Activated T-helper 2 cell treated with anti-CD3 and anti-CD28 coated beads, Interferon-gamma antibody, Interleukin-2, Interleukin-4, amounts not matched to agents 10 μg/mL and 5 μg/mL and 100 μg/mL, durations not matched to agents 14 hours and 24 hours and 36 hours (primary cell): Measurements from ENCODE around the gene KRT72. TPM values are rescaled to one million over a fixed set of nuclear protein-coding genes. Genes with fewer than 3 reads are reported as not detected.
A peak's percentile ranks its signal among the peaks of the same experiment; 100 is the strongest.

Experiments
- DNase-seq: peaks from one replicate; pipeline ENCODE4 v3.0.0; 2021; ENCODE audit warnings: low spot score
- H3K27ac Mint-ChIP-seq: one replicate; pipeline ENCODE4 v1.8.0; 2021; ENCODE audit warnings: mixed read lengths
- H3K27me3 Mint-ChIP-seq: one replicate; pipeline ENCODE4 v1.8.0; 2021; ENCODE audit warnings: low read depth, mixed read lengths
- H3K36me3 Mint-ChIP-seq: one replicate; pipeline ENCODE4 v1.8.0; 2021; ENCODE audit warnings: low read depth, mixed read lengths
- H3K4me1 Mint-ChIP-seq: one replicate; pipeline ENCODE4 v1.8.0; 2021; ENCODE audit warnings: low read depth, mixed read lengths
- H3K4me3 Mint-ChIP-seq: one replicate; pipeline ENCODE4 v1.8.0; 2021; ENCODE audit warnings: low read depth, mild to moderate bottlenecking, moderate library complexity, mixed read lengths
- H3K9me3 Mint-ChIP-seq: one replicate; pipeline ENCODE4 v1.8.0; 2021; ENCODE audit warnings: mixed read lengths
- intact Hi-C: fragments of 100-400 bp; cut with micrococcal nuclease; formaldehyde crosslinking; loops from one replicate; pipeline ENCODE4 v1.15.1; 2023
- total RNA-seq: library from RNA; stranded (reverse); gene quantifications from 2 replicates; pipeline ENCODE4 v1.2.3, GENCODE V29; 2022

Gene KRT72
- total RNA-seq, 1 donor from 2014 or later: not detected

DNA sequence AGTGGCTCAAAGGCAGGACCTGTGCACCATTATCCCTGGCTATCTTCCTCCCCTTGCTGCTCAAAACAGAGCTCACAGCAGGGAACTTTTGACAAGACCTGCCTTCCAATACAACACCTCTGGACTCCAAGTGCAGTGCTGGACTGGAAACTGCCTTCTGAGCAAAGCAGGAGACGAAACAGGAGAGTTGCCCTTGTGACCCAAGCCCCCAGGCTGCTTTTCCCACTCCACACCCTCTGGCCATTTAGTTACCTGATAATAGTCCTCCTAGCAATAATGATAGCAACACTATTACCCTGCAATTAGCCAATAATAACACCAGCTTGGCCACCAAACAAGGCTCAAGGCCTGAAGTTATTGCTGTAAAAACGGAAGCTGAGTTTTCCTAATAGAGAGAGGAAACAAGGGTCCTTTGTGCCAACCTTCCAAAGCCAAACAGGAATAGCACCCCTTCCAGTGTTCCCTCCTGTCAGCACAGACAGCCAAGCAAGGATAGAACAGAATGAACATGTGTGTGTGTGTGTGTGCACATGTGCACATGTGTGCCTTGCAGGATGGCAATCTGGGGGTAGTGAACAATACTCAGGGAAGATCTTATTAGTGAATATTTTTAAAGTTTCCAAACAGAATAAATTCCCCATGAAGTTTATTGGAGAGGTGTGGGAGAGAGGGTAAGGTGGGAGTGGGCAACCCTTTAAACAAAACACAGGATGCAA lies 26.3 kb upstream of the KRT72 start:
- H3K4me3 Mint-ChIP-seq: no peak overlapping the region
- no peak overlapping the region for H3K27ac Mint-ChIP-seq
- peaks cover 13% of the 10 kb centered on the region for H3K4me1 Mint-ChIP-seq
- no peaks in the 10 kb centered on the region for H3K36me3 Mint-ChIP-seq
- no peak for DNase-seq
- H3K9me3 Mint-ChIP-seq: no peaks in the 10 kb centered on the region
- intact Hi-C loops: no loop called here
- peaks cover 23% of the 10 kb centered on the region for H3K27me3 Mint-ChIP-seq

DNA sequence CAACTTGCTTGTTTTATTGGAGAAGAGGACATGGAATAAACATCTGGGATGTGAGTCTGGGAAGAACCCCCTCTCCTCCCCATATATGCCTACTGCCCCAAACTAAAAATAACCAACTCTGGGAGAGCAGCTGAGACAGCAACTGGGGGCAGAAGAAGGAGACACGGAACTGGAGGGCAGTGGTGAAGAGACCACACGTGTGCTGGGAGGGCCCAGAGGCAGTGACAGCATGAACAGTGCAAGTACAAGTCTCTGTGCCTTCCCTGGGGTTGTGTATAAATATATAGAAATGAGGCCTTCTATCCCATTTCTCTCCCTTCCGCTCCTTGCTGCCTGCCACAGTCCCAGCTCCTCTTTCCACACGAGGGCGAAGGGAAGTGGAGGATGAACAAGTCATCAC lies 21.1 kb upstream of the KRT72 start:
- intact Hi-C loops: no loop called here
- DNase-seq: no peak
- no peak overlapping the region for H3K27ac Mint-ChIP-seq
- no peaks in the 10 kb centered on the region for H3K9me3 Mint-ChIP-seq
- peaks cover 23% of the 10 kb centered on the region for H3K27me3 Mint-ChIP-seq
- H3K36me3 Mint-ChIP-seq: no peaks in the 10 kb centered on the region
- no peak overlapping the region for H3K4me3 Mint-ChIP-seq
- H3K4me1 Mint-ChIP-seq: peaks cover 11% of the 10 kb centered on the region

DNA sequence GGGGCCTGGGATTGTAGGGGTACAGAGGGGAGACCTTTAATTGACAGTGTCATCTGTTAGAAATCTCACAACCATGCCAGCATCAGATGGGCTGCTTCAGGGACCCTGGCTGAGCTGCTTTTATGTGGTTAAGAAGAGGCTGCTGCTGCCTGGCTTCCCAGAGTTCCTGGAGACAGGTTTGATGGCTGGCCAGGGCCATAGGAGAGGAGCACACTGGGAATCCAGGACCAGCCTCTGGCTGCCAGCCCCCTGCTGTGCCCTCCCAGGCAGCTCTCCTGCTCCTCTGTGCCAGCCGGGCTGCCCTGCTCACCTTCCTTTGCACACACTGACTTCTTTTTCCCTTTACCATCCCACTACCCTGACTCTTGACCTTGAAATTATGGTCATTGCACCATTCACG lies 17.6 kb upstream of the KRT72 start:
- Mint-ChIP-seq H3K4me1 (peaks cover 20% of the 10 kb centered on the region), H3K9me3 (no peaks in the 10 kb centered on the region), H3K4me3 (no peak overlapping the region), H3K27me3 (peaks cover 13% of the 10 kb centered on the region), H3K27ac (no peak overlapping the region), H3K36me3 (no peaks in the 10 kb centered on the region)
- intact Hi-C loops: no loop called here
- DNase-seq: no peak

DNA sequence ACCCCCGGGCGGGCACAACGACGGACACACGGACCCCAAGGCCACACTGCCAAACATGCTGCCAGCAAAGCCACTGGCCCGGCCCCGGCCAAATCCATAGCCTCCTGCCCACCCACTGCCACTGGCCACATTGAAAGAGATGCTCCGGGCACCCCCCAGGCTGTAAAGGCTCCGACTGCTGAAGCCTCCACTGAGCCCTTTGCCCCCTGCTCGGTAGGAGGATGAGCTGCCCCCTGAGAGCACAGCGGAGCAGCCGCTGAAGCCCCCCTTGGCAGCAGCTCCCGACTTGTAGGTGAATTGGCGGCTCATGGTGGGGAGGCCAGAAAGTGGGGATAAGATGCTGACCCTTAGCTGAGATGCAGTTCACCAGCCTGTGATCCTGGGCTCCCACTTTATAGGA lies 17.0 kb upstream of the KRT72 start, which contains the start of gene KRT73:
KRT73 (minus strand) TSS at position 344 of the 400 bp plus-strand sequence; CDS start at position 309, 35 bp downstream.
- Mint-ChIP-seq H3K27me3 (peaks cover 12% of the 10 kb centered on the region), H3K27ac (no peak within 1 kb of the TSS), H3K4me1 (peaks cover 24% of the 10 kb centered on the region), H3K36me3 (no peaks in the 10 kb centered on the region), H3K4me3 (no peak within 1 kb of the TSS), H3K9me3 (no peaks in the 10 kb centered on the region)
- no peak for DNase-seq
- intact Hi-C loops: no loop called here

DNA sequence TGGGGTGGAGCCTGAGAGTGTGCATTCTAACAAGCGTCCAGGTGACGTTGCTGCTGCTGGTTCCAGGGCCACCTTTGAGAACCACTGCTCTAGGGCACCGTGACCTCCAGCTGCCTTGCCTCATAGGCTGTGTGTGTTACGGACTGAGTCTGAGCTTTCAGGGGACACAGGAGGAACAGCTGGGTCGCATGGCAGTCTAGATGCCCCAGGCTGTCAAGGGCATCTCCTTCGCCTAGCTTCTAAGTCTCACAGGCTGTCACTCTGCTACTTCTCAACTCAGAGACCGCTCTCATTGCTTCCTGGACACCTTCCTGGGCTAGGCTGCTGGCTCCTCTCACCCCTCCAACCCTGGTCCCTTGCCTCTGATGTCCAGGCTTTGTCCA lies 16.1 kb upstream of the KRT72 start:
- intact Hi-C loops: no loop called here
- peaks cover 29% of the 10 kb centered on the region for H3K4me1 Mint-ChIP-seq
- no peak overlapping the region for H3K27ac Mint-ChIP-seq

DNA sequence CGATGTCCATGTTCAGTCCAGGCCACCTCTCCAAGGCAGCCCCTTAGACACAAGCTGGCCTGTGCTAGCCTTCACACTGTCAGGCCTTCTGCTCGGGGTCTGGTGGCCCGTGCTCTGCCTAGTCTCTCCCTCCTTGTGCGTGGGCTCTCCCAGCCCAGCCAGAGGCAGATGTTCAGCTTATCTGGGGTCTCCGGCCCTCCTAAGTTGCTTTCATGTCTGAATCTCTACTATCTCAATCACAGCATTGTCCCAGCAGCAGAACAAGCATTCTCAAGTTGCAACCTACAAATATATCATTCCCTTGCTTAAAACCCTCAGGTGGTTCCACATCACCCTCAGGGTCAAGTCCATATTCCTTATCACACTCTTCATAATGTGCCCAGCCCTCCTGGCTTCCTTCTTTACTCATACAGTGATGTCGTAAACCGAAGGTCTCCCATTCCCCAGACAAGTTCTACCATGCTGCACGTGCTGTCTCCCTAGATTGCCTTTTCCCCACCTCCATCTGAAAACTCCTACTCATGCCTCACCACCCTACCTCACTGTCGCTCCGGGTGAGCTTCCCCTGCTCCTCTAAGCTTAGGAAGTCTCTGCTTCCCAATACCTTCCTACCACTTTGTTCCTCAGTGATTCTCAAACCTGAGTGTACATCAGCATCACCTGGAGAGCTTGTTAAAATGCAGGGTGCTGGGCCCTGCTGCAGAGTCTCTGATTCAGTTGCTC lies 15.6 kb upstream of the KRT72 start:
- no peak overlapping the region for H3K27ac Mint-ChIP-seq

More for the DNA sequence above, 16.1 kb upstream of the KRT72 start:
- H3K27me3 Mint-ChIP-seq: peaks cover 8% of the 10 kb centered on the region
- H3K9me3 Mint-ChIP-seq: no peaks in the 10 kb centered on the region
- H3K4me3 Mint-ChIP-seq: no peak overlapping the region
- H3K36me3 Mint-ChIP-seq: no peaks in the 10 kb centered on the region
- no peak for DNase-seq

DNA sequence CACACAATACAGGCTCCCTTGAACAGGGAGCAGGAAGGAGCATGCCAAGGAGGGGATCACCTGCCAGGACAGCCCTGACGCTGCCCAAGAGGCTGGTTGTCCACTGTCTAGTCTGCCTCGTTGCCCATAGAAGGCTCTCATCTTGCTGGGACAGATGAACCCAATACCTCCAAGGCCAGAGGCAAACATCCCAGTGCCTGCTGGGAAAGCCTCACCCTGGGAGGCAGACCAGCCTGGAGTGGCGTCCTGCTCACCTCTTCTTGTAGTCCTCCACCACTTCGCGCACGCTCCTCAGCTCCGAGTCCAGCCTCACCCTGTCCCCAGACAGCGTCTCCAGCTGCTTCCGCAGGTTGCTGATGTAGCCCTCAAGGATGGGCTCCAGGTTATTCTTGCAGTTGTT lies 14.6 kb upstream of the KRT72 start:
- Mint-ChIP-seq H3K36me3 (no peaks in the 10 kb centered on the region), H3K27ac (peak overlapping the region; percentile 6), H3K27me3 (peaks cover 8% of the 10 kb centered on the region), H3K4me1 (peaks cover 27% of the 10 kb centered on the region), H3K9me3 (no peaks in the 10 kb centered on the region), H3K4me3 (no peak overlapping the region)
- DNase-seq: peak; percentile 4
- intact Hi-C loops: no loop called here

More for the DNA sequence above, 15.6 kb upstream of the KRT72 start:
- Mint-ChIP-seq H3K4me3 (no peak overlapping the region), H3K27me3 (peaks cover 8% of the 10 kb centered on the region), H3K36me3 (no peaks in the 10 kb centered on the region), H3K9me3 (no peaks in the 10 kb centered on the region), H3K4me1 (peaks cover 29% of the 10 kb centered on the region)
- intact Hi-C loops: no loop called here
- peak; percentile 3 for DNase-seq

DNA sequence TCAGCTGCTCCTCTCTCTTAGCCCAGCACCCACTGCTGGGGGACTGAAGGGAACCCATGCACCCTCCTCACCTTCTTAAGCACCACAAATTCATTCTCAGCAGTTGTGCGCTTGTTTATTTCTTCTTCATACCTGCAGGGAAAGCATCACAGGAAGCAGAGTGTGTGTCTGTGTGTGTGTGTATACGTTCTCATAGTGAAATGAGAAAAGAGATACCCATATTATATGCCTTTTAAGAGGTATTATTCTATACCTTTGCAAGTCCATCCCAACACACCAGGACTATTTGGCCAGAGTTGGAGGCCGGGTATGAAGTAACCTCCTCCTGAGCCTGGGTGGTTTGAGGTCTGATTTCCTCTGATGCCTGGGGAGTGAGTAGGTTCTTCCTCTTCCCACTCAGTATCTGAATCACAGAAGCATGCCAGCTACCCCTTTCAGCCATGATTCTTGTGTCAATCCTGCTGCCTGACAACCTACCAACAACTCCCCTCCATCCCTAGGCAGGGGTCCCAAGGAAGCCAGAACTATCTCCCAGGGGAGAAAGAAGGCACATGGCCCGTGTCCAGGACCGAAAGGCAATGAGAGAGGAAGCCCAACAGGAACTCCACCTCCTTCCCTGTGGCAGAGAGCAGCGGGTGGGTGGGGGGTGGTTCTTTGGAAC lies 14.1 kb upstream of the KRT72 start:
- DNase-seq: peak; percentile 6
- intact Hi-C loops: no loop called here
- Mint-ChIP-seq H3K27ac (peak overlapping the region; percentile 48), H3K9me3 (no peaks in the 10 kb centered on the region), H3K4me1 (peaks cover 32% of the 10 kb centered on the region), H3K36me3 (no peaks in the 10 kb centered on the region), H3K4me3 (no peak overlapping the region), H3K27me3 (peaks cover 8% of the 10 kb centered on the region)

DNA sequence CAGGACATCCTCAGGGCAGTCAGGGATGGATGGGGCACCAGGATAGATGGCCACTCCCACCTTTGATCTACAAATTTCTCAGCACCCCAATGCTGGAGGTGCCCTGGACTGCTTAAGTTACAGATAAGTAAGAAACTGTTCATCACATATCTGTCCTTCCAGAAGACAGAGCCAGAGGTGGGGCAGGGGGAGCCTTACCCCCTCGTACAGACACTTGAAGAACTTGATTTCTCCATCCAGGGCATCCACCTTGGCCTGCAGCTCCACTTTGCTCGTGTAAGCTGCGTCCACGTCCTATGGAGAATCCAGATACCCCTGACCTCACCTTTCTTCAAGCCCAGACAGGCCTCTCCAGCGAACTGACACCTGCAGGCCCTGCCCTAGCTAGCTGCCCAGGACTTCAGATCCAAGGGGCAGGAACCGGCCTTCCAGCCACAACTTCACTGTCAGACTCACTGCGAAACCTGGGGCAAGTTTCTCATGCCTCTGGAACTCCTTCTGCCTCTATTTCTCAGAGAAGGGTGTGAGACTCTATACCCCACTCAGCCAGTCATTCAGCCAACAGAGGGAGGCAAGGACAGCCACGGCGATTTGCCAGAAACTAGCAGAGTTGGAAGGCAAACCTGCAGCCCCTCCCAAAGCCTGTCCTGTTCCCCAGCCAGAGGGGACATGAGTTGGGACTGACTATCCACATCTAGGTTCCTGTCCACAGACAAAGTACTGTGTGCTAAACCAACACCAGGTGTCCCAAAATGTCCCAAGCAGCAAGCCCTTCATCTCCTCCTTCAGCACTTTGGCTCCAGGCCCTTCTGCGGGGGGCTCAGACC lies 13.3 kb upstream of the KRT72 start:
- intact Hi-C loops: no loop called here
- H3K4me3 Mint-ChIP-seq: no peak overlapping the region
- DNase-seq: peak; percentile 6
- no peak overlapping the region for H3K27ac Mint-ChIP-seq
- H3K36me3 Mint-ChIP-seq: no peaks in the 10 kb centered on the region
- H3K27me3 Mint-ChIP-seq: peaks cover 8% of the 10 kb centered on the region
- H3K9me3 Mint-ChIP-seq: no peaks in the 10 kb centered on the region
- H3K4me1 Mint-ChIP-seq: peaks cover 36% of the 10 kb centered on the region

DNA sequence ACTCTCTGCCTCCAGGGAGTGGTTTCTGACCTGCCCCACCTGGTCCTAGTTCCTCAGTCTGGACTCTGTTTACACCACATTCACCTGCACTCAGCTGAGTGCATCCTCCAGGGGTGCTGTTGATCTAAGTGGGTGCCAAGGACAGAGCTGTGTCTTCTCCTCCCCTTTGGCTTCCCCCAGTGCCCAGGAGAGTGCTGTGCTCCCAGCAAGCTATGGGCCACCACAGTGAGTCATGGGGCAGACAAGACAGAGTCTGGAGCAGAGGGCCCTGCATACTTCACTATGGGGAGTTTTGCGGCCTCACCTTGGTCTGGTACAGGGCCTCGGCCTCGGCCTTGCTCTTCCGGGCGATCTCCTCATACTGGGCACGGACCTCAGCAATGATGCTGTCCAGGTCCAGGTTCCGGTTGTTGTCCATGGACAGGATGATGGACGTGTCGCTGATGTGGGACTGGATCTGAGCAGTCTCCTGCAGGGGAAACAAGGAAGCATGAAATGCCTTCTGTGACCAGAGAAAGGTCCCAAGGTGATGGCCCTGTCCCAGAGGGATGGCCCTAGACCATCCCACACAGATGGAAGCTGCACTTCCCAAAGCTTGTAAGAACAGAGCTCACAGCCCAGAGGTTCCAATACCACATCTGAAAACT lies 12.2 kb upstream of the KRT72 start:
- Mint-ChIP-seq H3K36me3 (no peaks in the 10 kb centered on the region), H3K27me3 (peaks cover 8% of the 10 kb centered on the region), H3K9me3 (no peaks in the 10 kb centered on the region), H3K27ac (no peak overlapping the region), H3K4me1 (peaks cover 40% of the 10 kb centered on the region), H3K4me3 (no peak overlapping the region)
- intact Hi-C loops: no loop called here
- DNase-seq: peak; percentile 2

DNA sequence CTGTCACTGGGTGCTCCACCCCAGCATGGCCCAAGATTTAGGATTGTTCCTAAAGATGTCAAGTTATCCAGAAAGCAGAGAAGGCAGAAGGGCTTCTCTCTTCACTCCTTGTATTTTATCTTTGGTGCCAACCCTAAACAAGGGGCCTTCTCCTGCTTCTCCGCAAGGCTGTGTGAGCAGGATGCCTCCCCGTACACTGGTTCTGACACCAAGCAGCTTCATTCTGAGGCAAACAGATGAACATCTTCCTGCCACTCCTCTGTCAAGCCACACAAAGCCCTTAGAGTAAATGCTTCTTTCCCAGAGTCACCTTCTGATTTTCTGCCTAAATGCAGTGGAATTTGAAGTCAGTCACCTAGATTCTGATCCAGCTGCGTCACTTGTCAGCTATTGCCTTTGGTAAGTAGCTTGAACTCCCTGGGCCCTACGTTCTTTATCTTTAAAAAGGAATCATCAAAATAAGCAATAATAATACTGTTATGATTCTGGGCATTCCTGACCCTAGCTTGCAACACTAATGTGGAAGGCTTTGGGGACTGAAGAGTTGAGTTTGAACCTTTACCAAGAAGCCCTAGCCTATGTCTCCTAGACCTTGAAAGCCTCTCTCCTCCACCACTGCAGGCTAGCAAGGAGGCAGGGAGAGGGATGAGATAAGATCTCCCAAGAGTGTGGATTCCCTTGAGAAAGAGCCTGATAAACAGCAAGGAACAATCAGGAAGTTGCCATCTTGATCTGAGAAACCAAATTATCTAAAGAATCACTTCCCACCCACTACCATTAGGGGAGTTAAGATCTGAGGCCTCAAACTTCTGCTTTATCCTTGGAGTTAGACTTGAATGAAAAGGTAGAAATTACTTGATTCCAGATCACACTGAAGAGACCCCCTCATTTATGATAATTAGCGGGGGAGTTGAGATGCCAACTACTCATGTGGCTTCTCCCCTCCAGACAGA lies 11.4 kb upstream of the KRT72 start:
- H3K4me1 Mint-ChIP-seq: peaks cover 43% of the 10 kb centered on the region
- H3K36me3 Mint-ChIP-seq: no peaks in the 10 kb centered on the region
- no peak overlapping the region for H3K27ac Mint-ChIP-seq
- no peak overlapping the region for H3K4me3 Mint-ChIP-seq
- intact Hi-C loops: no loop called here
- DNase-seq: no peak
- H3K9me3 Mint-ChIP-seq: no peaks in the 10 kb centered on the region
- H3K27me3 Mint-ChIP-seq: peaks cover 10% of the 10 kb centered on the region
